ENCODE data around the gene ZC3H8. TPM values are rescaled to one million over a fixed set of nuclear protein-coding genes. Genes with fewer than 3 reads are reported as not detected.
A peak's percentile ranks its signal among the peaks of the same experiment; 100 is the strongest.

The ZC3H8 gene
- total and polyA plus RNA-seq, 2 experiments from 2014 or later = 2.7 to 7.0 TPM

DNA sequence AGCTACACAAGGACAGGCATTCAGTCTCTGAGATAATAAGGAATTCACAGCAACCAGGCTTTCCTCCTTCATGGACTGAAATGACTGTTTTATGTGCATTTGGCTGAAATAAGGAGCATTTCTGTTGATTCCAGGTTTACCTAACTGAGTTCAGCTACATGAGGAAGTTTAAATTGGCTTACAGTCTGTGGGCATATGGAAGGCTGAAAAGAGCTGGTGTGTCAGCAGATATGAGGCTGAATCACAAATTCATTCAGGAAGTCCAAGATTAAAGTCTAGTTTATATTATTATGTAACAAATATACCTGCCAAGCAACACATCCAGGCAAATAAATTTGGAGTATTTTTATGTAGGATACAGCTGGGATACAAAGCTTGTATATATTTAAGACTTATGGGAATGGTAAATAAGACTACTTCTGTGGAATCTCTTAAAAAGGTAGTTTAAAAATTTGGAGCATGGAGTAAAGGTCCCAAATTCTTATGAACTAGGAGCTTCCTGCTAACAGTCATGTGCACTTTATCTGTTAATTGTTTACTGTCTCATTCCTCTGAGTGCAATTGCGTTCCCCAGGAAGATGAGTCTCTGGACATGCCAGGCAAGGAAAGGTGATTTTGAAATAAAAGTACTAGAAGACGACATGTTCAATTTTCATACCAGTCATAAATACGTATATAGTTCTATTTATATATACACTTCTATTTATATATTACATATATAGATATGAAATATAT, 53.0 kb downstream of the ZC3H8 start:
- no peaks in the 10 kb centered on the region; the same call in 1 of the 2 replicates for H3F3A ChIP-seq (ENCODE audit: insufficient read depth)
- peak; percentile 2 for DNase-seq

GRCh38 chr2:112199188-112199587, 55.7 kb downstream of the ZC3H8 start:
- 7 to 15% methylated on average over 3 of the region's 3 CpGs for WGBS, 2 experiments (ENCODE audit: low coverage in 1 of 2, low lambda C conversion rate in 2 of 2, missing lambda C conversion rate in 2 of 2)
- Histone ChIP-seq H3K4me1 (ENCODE audit: insufficient read depth) (no peaks in the 10 kb centered on the region), H3F3A (ENCODE audit: insufficient read depth) (no peaks in the 10 kb centered on the region; the same call in 1 of the 2 replicates), H3K9me2 (ENCODE audit: insufficient read depth) (no peaks in the 10 kb centered on the region), H3K4me3 (no peak overlapping the region), H3K36me3 (ENCODE audit: low read depth) (no peaks in the 10 kb centered on the region), H3K27me3 (replicated peaks; ENCODE audit: insufficient read depth) (no peaks in the 10 kb centered on the region), H2AFZ (no peak overlapping the region), H4K20me1 (ENCODE audit: insufficient read depth) (no peaks in the 10 kb centered on the region), H3K4me2 (ENCODE audit: unreplicated experiment) (no peak overlapping the region), H3K9ac (no peak overlapping the region), H3K27ac (no peak overlapping the region), H3K9me3 (ENCODE audit: low read depth) (no peaks in the 10 kb centered on the region), H3K79me2 (ENCODE audit: insufficient read depth) (no peaks in the 10 kb centered on the region)
- TF ChIP-seq EZH2phosphoT487 (IDR thresholded peaks at IDR 0.05; ENCODE audit: insufficient read depth, low read depth) = no peak
- no peak for TF ChIP-seq EZH2 (IDR thresholded peaks at IDR 0.05; ENCODE audit: insufficient read depth, poor library complexity, severe bottlenecking)
- in situ Hi-C loops (cut with MboI) = no loop called here
- peak; percentile 6 for DNase-seq

More for the DNA sequence above, 53.0 kb downstream of the ZC3H8 start:
- in situ Hi-C loops (cut with MboI) = no loop called here
- H3K9ac ChIP-seq = no peak overlapping the region
- H3K4me3 ChIP-seq = no peak overlapping the region
- H3K27me3 ChIP-seq (replicated peaks; ENCODE audit: insufficient read depth) = no peaks in the 10 kb centered on the region
- no peak overlapping the region for H2AFZ ChIP-seq
- no peaks in the 10 kb centered on the region for H3K4me1 ChIP-seq (ENCODE audit: insufficient read depth)
- no peak overlapping the region for H3K27ac ChIP-seq
- H3K9me2 ChIP-seq (ENCODE audit: insufficient read depth) = no peaks in the 10 kb centered on the region
- 67 to 74% methylated on average over 3 of the region's 3 CpGs for WGBS, 2 experiments (ENCODE audit: low coverage in 1 of 2, low lambda C conversion rate in 2 of 2, missing lambda C conversion rate in 2 of 2)
- H4K20me1 ChIP-seq (ENCODE audit: insufficient read depth) = no peaks in the 10 kb centered on the region
- no peaks in the 10 kb centered on the region for H3K79me2 ChIP-seq (ENCODE audit: insufficient read depth)
- no peaks in the 10 kb centered on the region for H3K9me3 ChIP-seq (ENCODE audit: low read depth)
- H3K36me3 ChIP-seq (ENCODE audit: low read depth) = no peaks in the 10 kb centered on the region
- TF ChIP-seq EZH2phosphoT487 (IDR thresholded peaks at IDR 0.05; ENCODE audit: insufficient read depth, low read depth) = no peak
- no peak for TF ChIP-seq EZH2 (IDR thresholded peaks at IDR 0.05; ENCODE audit: insufficient read depth, poor library complexity, severe bottlenecking)
- no peak overlapping the region for H3K4me2 ChIP-seq (ENCODE audit: unreplicated experiment)

GRCh38 chr2:112198780-112199179, 56.1 kb downstream of the ZC3H8 start:
- Histone ChIP-seq H2AFZ (no peak overlapping the region), H3K9me3 (ENCODE audit: low read depth) (no peaks in the 10 kb centered on the region), H3K27me3 (replicated peaks; ENCODE audit: insufficient read depth) (no peaks in the 10 kb centered on the region), H3K27ac (no peak overlapping the region), H3K9me2 (ENCODE audit: insufficient read depth) (no peaks in the 10 kb centered on the region), H3K79me2 (ENCODE audit: insufficient read depth) (no peaks in the 10 kb centered on the region), H3F3A (ENCODE audit: insufficient read depth) (no peaks in the 10 kb centered on the region; the same call in 1 of the 2 replicates), H3K36me3 (ENCODE audit: low read depth) (no peaks in the 10 kb centered on the region), H3K4me3 (no peak overlapping the region), H3K9ac (no peak overlapping the region), H3K4me2 (ENCODE audit: unreplicated experiment) (no peak overlapping the region), H4K20me1 (ENCODE audit: insufficient read depth) (no peaks in the 10 kb centered on the region), H3K4me1 (ENCODE audit: insufficient read depth) (no peaks in the 10 kb centered on the region)
- TF ChIP-seq EZH2phosphoT487 (IDR thresholded peaks at IDR 0.05; ENCODE audit: insufficient read depth, low read depth) (no peak), EZH2 (IDR thresholded peaks at IDR 0.05; ENCODE audit: insufficient read depth, poor library complexity, severe bottlenecking) (no peak)
- peak; percentile 45 for DNase-seq
- in situ Hi-C loops (cut with MboI) = no loop called here

DNA sequence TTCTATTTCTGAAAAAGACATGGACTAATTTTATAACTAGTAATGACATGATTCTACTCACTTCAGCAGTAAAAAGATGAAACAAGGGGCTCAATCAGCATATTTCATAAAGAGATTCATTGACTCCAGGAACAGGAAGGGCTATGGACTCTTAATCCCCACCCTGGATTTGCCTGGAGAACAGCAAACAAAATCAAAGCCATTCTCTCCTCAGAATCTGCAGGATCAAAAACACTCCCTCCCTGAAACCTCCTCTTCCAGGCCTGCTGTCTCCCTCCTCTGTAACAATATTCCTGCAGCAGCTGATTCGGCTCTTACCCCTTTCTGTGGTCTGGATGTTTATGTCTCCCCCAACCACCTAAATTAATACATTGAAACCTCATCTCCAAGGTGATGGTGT, 57.0 kb downstream of the ZC3H8 start:
- in situ Hi-C loops (cut with MboI) = no loop called here
- Histone ChIP-seq H4K20me1 (ENCODE audit: insufficient read depth) (no peaks in the 10 kb centered on the region), H3K9me2 (ENCODE audit: insufficient read depth) (no peaks in the 10 kb centered on the region), H3K36me3 (ENCODE audit: low read depth) (no peaks in the 10 kb centered on the region), H3K9ac (no peak overlapping the region), H3K27me3 (replicated peaks; ENCODE audit: insufficient read depth) (no peaks in the 10 kb centered on the region), H3K4me3 (no peak overlapping the region), H3K79me2 (ENCODE audit: insufficient read depth) (no peaks in the 10 kb centered on the region), H3F3A (ENCODE audit: insufficient read depth) (no peaks in the 10 kb centered on the region; the same call in 1 of the 2 replicates), H3K4me2 (ENCODE audit: unreplicated experiment) (no peak overlapping the region), H2AFZ (no peak overlapping the region), H3K4me1 (ENCODE audit: insufficient read depth) (no peaks in the 10 kb centered on the region), H3K27ac (no peak overlapping the region), H3K9me3 (ENCODE audit: low read depth) (no peaks in the 10 kb centered on the region)
- no peak for TF ChIP-seq EZH2 (IDR thresholded peaks at IDR 0.05; ENCODE audit: insufficient read depth, poor library complexity, severe bottlenecking)
- no peak for TF ChIP-seq EZH2phosphoT487 (IDR thresholded peaks at IDR 0.05; ENCODE audit: insufficient read depth, low read depth)
- no peak for DNase-seq
- WGBS, 2 experiments (ENCODE audit: low coverage in 1 of 2, low lambda C conversion rate in 2 of 2, missing lambda C conversion rate in 2 of 2) = 97 to 100% methylated on average over 1 of the region's 1 CpG
